NCI-H460 (cell line): ENCODE results near the gene NACAD. TPM values are rescaled to one million over a fixed set of nuclear protein-coding genes. Genes with fewer than 3 reads are reported as not detected.

Experiments used
- DNase-seq: peaks from one replicate; pipeline ENCODE4 v3.0.0-alpha.2; 2016; ENCODE audit warnings: low read depth; ENCODE audit errors: extremely low read depth
- total RNA-seq: library from RNA; depleted of rRNA; stranded (reverse); fragments of >200 nt; shearing (Covaris generic); gene quantifications from 2 replicates; pipeline ENCODE4 v1.2.3, GENCODE V29; 2014

NACAD gene
- total RNA-seq, 1 experiment from 2014 or later: not detected

- no peak for DNase-seq
These were observed 3.5 kb upstream of the NACAD start for GRCh38 chr7:45092100-45092930.

DNA sequence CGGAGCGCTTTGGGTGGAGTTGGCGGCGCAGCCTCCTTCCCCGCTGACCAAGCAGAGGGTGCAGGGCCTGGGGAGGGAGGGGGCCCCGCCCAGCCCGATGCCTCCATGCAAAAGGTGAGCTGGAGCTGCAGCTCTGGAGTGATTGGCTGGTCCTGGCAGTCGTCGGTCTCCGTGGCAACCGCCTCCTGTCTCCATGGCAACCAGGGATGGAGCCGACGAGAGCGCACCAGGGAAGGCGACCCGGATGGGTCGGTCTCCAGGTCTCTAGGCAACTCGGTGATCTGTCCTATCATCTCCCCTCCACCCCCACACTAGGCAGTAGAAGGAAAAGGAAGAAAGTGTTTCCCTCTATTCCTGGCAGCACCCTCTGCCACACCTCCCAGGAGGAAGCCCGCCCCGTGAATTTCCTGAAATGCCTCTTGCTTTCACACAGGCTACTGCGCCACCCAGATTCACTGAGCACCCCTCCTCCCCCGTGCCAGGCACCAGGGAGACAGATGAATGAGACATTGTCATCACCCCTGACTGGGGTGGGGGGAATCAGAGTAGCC, 647 bp upstream of the NACAD start:
- no peak for DNase-seq

DNA sequence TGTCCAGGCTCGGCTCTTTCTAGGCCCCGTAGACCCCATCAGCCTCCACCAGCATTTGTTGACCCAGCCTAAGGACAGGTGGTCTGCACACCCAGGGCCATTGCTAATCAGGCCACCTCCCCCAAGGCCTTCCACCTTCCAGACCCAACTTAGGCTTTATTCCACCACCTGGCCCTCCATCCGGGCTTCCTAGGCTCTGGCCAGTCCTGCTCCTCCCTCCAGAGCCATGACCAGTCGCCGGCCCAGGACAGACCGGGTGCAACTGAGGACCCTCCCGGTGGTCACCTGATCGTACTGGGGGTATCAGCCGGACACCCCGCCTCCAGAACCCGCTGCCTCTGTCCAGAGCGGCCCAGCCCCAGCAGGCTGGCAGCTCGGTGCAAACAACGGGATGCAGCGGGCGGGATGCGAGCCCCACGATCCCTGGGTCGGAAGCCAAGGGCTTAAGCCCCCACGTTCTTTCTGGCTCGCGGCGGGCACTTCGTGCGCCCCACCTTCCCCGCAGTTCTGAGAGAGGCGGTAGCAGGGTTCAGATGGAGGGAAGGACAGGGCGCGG, 545 bp downstream of the NACAD start:
- no peak for DNase-seq

- no peak for DNase-seq
These were observed 1.2 kb downstream of the NACAD start for GRCh38 chr7:45087301-45088145.

DNA sequence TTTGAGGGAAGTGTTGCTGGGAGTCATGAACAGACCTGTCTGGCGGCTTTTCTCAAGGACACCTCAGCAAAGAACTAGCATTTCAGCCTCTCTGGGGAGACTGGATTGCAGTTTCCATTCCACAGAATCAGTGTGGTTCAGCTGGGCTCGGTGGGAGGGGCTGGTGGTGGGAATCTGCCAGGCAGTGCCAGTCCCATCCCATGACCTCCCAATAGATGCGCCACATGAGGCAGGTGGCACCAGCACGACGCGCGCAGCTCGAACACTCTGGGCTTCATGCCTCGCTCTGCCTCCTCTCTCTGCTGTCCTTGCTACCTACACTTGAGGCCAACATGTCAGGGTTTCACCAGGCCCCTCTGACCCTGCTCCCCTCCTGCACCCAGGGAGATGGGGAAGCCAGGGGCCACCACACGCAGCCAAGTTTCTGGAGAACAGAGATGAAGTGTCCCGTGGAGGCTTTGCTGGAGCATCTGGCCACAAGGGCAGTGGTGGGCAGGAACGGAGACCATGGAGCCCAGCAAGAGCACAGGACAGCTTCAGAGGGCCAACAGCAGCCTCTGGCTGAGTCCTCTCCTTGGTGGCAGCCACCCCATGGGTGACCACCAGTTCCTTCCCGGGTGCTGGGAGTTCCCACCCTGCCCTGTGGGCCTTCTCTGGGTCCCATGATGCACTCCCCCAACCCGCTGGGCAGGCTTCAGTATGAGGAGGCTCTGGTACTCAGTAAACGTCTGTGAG, 2.3 kb downstream of the NACAD start:
- DNase-seq: no peak

- no peak for DNase-seq
These were observed 3.1 kb downstream of the NACAD start for GRCh38 chr7:45085619-45086200.

DNA sequence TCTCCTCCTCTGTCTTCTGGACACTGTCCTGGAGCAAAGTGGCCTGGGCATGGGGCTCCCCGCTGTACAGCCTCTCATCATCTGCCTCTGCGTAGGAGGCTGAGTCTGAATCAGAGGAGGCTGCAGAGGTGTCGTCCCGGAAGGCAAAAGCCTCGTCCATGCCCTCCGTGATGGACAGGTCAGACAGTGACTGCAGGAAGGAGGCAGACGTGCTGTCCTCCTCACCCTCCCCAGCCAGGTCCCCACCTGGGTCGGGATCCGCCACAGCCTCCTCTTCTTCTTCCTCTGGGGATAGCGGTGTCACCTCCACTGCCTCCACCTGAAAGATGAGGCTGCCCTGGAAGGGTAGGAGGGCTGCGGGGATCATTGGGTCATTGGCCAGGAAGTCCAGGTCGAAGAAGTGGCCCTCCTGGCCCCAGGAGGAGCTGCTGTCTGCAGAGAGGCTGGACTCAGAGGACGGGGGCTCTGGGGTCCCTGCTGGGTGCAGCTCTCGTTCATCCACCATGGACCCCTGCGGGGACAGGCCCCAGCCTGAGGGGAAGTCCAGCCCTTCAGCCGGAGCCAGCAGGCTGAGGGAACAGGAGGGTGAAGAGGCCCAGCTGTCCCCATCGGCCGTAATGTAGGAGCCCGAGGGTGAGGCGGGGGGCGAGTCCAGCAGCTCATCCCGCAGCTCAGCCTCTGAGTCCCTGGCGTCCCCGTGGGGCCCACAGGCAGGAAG, 3.7 kb downstream of the NACAD start:
- DNase-seq: no peak

GRCh38 chr7:45084336-45084735, 4.4 kb downstream of the NACAD start:
- no peak for DNase-seq

GRCh38 chr7:45082831-45083331, 5.9 kb downstream of the NACAD start:
- no peak for DNase-seq

DNA sequence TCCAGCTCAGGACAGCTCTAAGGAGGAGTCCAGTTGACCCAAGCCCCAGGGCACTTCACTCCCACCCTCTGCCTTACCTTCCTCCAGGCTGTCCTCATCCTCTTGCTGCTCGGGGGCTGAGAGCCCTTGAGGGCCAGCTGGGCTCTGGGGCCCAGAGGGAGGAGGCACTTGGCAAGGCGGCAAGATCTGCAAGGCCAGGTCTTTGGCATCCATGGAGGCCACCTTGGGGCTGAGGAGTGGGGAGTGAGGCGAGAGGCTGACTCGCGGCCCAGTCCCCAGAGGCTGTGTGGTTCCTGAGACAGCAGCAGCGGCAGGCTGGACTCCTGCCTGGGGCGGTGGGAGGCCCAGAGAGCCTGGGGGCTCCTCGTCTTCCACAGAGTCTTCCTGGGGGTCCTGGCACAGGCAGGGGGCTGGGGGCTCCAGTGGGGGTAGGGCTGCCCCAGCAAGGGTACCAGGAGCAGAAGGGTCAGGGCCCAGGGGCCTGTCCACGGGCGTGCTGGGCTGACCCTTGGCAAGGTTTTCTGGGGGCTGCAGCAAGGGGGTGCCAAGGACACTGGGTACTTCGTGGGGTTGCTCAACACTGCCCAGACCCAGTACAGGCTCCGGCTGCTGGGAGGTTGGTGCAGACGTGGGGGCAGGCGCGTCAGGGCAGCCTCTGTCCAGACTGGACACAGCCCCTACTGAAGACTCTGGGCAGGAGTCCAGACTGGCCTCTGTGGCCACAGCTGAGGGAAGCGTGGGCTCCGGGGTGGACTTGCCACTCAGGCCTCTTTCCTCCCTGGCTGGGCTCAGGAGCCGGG, 6.5 kb downstream of the NACAD start:
- no peak for DNase-seq

- DNase-seq: no peak
These were observed 7.1 kb downstream of the NACAD start for GRCh38 chr7:45081670-45081974.

DNA sequence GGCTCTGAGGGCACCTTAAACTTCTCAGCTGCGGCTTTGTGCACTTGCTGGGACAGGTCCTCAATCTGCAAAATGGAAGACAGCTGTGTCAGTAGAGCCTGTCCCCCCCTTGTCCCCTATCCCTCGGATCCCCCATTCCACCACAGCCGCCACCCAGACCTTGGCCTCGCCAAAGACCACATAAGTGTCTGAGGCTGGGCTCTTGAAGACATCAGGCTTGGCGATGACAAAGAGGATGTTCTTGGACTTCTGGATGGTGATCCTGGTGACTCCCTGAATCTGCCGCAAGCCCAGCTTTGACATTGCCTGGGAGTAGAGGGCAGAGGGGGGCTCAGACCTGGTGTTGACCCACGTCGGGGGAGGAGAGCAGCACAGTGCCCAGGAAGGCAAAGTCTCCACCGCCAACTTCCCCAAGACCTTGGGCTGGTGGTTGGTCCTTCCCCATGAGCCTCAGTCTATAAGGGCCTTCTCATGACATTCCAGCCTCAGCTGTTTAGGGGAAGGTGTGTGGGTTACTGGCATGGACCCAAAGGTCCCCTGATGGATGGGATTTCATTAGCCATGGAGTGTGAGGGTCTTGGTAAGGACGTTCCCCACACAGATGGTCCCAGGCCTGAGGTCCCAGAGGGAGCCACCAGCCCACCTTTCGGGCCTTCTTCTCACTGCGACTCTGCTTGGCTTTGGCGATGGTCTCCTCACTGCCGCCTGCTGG, 7.7 kb downstream of the NACAD start:
- DNase-seq: no peak

DNA sequence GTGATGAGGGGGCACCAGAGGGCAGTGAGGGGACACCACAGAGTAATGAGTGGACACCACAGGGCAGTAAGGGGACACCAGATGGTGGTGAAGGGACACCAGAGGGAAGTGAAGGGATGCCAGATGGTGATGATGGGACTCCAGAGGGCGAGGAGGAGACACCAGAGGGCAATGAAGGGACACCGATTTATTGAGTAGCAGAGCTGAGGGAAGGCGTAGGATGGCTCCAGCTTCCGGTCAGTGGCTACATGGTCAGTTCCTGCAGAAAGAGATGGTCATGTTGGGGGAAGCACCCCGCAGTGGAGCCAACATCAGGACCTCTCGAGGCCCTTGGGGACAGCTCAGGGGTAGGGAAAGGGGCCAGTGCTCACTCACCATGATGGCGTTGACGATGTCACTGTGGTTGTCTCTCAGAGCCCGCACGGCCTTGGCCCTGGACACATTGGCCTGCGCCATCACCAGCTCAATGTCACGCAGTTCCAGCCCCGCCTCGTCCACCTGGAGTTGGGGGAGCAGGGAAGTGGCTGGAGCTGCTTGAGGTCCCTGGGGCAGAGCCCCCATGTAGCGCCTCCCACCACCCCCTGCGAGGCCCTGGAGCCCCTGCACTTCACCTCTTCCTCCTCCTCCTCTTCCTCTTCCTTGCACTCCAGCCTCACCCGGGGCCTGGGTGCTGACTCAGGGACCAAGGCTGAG, 8.4 kb downstream of the NACAD start:
- DNase-seq: no peak

GRCh38 chr7:45078125-45078681, 10.6 kb downstream of the NACAD start:
- no peak for DNase-seq

DNA sequence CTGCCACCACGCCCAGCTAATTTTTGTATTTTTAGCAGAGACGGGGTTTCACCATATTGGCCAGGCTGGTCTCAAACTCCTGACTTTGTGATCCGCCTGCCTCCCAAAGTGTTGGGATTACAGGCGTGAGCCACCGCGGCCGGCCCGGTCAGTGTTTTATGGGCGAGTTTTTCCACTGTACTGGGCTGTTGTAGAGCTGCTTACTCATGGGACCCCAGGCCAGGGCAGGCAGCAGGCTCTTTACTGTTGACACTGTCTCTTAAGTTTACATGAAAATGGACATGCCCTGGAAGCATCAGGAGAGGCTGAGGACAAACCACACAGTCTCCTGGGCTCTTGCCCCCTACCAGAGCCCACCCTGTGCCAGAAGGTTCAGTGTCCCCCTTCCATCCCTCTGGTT, 11.2 kb downstream of the NACAD start:
- no peak for DNase-seq

GRCh38 chr7:45076946-45077345, 11.8 kb downstream of the NACAD start:
- DNase-seq: no peak
